Activated CD8-positive, alpha-beta memory T cell treated with anti-CD3 and anti-CD28 coated beads, Interleukin-2, amount 50 U/mL, for 48 hours (primary cell): ENCODE data around the gene MYPN.

Source experiments
- DNase-seq: peaks from one replicate; pipeline ENCODE4 v3.0.0-alpha.2; 2020

Gene MYPN

DNA sequence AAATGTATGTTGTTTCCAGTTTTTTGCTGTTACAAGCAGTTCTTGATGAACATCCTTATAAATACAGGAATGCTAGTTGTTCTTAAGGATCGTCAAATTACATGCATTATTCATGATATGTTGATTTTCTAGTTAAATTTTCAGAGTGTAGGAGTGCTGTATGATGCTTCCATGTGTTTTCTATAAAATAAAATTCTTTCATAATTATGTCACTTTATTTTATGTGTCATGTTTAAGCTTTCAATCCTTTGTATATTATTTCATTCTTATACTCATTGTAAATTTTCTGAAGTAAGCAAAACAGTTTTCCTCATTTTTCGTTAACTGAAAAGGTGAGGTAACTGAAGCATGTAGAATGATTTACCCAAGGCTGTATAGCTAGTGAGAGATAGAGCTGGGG lies 16.8 kb upstream of the MYPN start:
- DNase-seq, result no peak

DNA sequence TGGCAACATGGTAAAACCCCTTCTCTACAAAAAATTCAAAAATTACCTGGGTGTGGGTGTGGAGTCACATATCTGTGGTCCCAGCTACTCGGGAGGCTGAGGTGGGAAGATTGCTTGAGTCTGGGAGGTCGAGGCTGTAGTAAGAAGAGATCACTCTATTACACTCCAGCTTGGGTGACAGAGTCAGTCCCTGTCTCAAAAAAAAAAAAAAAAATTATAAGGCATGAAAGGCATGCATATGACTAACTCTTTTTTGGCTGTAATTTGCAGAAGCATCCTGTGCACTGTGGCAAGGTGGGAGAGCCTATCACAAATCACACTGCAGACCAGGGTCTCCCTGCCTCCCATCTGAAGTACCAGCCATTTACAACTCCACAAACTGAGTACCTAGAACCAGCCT lies 14.1 kb upstream of the MYPN start:
- no peak for DNase-seq

DNA sequence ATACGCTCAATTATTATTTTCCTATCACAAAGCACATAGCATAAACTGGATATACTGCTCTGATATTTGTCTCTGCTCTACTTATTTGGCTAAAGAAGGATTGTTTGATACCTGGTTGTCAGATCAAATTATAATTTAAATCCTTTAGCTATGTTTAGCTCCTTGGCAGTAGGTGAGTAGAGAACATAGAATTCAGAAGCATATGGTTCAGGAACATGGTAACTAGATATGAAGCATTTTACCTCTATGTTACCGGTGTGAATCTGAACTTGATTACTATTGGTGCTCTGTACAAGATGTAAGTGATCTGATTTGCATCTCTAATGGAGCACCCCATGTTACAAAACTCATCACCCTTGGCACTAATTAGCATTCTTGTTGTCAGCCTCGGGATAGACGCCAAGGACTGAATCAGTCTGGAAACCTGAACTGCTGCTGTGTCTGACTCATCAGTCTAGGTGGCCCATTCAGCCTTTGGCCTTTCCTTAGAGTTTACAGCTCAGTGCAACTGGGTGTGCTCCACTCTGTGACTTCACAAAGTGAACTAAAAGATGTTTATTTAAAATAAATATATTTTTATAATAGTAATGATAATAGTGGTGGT lies 12.3 kb upstream of the MYPN start:
- DNase-seq, result no peak

DNA sequence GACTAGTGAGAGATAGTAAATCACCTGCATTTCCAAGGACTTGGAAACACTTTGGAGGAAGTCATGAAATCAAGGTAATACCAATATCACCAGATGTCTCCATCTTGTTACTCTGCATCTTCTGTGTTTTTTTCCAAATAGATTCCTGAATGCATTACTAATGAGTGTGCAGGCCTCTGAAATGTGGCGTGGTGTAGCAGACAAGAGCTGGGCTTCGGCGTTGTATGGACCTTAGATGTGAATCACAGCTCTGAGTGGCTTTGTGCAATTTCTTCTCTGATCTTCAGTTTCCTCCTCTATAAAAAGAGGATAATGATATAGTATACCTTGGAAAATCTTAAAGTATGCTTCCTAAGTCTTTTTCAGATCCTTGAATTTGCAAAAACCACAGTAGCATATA lies 9.6 kb upstream of the MYPN start:
- no peak for DNase-seq

DNA sequence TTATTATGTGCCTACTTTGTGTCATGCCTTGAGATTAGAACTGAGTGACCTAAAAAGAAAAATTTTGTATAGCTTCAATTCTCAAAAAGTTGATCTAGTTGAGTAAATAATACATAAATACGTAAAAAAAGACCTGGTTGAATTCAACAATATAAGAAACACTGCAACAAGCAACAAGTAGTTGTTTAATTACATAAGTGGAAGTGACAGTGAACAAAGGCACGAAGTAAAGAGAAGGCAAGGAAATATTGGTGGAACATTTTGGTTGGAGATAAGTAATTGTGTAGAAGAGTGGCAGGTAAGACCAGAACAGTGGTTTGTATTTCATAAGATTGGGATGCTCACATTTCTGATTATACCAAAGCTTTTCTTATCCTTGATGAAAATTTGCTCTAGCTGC lies 8.2 kb upstream of the MYPN start:
- no peak for DNase-seq

DNA sequence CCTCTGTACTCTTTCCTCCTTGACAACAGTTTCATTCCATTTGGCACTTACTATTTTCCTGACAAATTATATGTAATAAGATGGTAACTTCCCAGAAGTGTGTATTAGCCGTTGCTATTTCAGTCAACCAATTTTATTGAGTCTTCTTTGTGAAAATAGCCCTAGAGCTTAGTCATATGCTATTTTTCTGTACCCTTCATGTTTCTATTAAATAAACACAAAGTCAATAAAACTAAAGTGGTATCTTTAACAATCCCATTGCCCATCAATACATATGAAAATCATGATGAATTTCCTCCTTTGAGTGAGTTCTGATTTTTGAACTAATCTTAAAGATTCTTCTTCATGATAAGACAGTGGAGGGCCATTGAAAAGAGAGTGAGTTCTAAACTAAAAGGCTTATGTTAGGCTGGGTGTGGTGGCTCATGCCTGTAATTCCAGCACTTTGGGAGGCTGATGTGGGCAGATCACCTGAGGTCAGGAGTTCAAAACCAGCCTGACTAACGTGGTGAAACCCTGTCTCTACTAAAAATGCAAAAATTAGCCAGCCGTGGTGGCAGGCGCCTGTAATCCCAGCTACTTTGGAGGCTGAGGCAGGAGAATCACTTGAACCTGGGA lies 5.9 kb upstream of the MYPN start:
- DNase-seq, result no peak

DNA sequence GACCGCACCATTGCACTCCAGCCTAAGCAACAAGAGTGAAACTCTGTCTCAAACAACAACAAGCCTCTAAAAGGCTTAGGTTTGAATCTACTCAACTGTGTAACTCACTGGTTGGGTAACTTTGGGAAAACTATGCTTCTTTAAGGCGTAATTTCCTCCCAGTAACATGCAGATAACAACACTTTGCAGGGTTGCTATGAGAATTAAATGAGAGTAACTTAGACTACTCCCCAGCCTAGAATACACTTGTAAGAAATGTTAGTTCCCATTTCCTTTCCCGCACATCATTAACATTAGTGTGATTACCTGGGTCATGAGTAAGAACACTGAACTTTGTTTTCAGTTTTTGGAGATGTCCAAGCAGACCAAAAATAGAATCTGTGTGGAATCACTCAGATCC lies 5.4 kb upstream of the MYPN start:
- DNase-seq, result no peak

DNA sequence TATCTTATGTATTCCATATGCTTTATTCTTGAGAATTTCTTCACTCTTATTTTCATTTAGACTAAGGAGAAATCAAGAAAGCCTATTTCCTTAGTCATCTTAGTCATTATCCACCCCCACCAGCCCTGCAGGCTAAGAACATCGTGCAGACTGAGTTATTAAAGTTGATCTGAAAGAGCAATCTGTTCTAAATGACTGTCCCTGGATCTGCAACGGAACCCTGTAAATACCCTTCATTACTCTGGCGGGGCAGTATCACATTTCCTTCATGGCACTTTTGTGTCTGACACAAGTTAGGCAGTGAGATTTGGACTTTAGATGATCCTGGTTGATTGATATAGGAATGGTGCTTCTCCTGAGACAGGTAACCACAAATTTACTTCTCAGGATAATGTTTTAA lies 3.5 kb upstream of the MYPN start:
- DNase-seq, result no peak

DNA sequence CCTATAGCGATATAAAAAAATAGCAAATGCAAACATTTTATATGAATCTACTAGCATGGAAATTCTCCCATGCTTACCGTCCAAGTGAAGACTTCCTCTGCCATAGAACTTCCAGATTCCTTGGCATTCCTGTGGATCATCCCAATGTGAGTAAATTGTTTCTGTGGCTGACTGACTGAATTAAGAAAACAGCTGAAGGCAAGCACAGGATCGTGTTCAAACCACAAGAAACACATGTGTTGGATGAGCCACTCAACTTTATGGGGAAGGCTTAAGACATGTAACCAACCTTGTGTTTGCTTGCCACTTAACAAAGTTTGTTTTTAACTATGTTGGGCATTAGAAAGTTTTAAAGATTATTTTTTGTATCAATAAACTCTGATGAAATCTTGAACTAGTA lies 2.6 kb upstream of the MYPN start:
- no peak for DNase-seq

DNA sequence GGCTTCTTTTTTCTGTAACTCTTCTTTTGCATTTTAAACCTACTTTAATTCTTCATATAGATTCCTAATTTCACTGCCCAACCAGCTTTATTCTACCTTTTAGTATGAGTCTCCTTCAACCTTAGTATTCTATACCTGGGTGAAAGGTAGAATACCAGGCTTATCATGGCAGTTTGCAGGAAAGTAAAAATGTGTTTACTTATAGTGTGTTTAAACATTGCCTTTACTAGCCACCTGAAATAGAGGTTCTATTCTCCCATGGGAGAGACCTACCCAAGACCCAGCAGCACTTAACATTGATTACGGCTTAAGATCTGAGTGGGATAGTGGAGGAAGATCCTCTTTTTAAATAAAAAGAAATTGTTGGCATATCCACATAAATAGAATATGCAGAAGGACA lies 1.6 kb upstream of the MYPN start:
- DNase-seq, result no peak

DNA sequence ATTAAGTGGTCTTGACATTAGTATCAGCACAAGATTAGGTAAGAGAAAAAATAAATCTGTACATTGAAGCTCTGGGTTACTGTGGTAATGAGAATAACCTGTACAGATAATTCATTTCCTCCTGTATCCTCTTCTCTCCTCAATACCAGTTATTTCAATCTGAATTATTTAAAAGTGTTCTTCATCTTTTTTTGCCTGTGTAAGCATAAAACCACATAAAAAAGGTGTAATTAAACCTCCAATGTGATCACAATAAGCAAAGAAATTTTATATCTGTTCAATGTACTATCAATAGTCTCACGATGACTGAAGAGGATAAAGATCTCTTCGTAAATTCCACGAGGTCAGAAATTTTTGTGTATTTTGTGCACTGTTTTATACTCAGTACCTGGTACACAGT lies 1.2 kb upstream of the MYPN start:
- DNase-seq, result no peak

DNA sequence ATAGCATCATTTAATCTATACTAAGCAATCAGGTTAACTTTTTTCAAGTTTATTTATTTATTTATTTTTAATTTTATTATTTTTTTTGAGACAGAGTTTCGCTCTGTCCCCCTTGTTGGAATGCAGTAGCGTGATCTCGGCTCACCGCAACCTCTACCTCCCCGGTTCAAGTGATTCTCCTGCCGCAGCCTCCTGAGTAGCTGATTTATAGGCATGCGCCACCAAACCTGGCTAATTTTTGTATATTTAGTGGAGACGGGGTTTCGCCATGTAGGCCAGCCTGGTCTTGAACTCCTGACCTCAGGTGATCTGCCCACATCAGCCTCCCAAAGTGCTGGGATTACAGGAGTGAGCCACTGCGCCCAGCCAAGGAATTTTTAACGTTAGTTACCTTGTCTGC lies 635 bp upstream of the MYPN start:
- no peak for DNase-seq

DNA sequence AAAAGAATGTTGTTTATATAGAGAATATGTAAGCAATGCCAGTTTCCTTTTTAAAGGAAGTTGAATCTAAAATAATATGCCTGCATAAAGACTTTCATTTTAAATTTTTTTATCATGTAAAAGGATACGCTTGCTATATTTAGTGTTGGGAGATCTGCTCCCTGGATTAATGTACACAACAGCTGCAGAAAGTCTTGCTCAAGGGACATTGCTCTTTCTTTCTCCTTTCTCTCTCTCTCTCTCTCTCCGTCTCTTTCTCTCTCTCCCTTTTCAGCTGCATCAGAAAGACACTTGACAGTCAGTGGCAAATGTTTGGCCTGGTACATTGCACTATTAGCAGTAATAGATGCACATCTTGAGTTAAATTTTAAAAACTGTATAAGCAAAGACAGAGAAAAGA lies 739 bp downstream of the MYPN start:
- no peak for DNase-seq

DNA sequence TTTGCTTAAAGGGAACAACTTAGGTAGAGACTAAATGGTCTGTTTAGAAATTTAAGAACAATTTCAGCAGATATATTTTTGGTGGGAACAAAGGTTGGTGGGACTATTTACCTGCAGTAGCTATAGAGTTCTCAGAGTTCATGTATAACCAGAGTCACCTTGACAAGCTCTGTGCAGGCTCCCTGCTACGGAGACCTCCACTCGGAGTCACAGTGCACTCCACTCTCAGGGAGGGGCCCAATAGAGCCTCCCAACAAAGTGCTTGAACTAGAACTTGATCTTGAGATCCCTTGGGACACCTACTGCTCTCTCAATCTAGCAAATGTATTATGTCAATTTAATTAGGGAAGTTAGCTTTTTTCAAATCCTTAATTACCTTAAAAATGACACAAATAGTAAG lies 2.3 kb downstream of the MYPN start:
- DNase-seq, result no peak

DNA sequence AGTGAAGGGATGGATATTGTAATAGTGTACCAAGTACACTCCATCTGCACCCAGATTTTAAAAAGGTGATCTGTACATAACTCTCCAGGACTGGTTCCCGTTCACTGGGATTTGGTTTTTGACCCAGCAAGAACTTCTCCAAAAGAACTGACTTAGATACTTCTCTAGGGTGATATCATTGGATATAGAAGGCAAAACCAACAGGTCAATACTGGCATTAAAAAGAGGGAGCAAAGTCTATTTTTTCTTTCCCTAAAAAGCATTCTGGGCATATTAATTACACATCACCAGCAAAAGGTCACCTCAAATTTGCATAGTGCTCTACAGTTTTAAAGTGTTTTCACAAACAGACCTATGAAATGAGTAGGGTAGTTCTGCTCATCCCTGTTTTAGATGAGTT lies 3.5 kb downstream of the MYPN start:
- no peak for DNase-seq

DNA sequence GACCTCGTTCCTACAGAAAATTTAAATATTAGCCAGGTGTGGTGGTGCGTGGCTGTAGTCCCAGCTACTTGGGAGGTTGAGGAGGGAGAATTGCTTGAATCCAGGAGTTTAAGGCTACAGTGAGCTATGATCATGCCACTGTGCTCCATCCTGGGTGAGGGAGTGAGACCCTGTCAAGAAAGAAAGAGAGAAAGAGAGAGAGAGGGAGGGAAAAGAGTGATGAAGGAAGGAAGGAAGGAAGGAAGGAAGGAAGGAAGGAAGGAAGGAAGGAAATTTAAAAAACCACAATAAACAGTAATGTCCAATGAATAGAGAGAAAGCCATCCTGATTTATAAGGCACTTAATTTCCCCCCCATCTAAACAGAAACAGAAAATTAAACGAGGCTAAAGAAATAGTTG lies 9.4 kb downstream of the MYPN start:
- DNase-seq, result no peak

DNA sequence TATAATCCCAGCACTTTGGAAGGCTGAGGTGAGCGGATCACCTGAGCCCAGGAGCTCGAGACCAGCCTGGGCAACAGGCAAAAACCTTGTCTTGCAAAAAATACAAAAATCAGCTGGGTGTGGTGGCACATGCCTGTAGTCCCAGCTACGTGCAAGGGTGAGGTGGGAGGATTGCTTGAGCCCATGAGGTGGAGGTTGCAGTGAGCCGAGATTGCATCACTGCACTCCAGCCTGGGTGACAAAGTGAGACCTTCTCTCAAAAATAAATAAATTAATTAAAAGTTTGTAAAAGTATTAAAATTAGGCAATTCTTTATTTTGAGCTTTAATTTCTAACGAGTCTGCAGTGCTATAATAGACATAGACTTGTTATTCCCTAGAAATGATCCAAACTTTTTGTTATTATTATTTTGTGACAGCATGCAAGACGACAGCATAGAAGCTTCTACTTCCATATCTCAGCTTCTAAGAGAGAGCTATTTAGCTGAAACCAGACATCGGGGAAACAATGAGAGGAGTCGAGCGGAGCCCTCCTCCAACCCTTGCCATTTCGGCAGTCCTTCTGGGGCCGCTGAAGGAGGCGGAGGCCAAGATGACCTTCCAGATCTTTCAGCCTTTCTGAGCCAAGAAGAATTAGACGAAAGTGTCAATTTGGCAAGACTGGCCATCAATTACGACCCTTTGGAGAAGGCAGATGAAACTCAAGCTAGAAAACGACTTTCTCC lies 11.9 kb downstream of the MYPN start:
- no peak for DNase-seq

DNA sequence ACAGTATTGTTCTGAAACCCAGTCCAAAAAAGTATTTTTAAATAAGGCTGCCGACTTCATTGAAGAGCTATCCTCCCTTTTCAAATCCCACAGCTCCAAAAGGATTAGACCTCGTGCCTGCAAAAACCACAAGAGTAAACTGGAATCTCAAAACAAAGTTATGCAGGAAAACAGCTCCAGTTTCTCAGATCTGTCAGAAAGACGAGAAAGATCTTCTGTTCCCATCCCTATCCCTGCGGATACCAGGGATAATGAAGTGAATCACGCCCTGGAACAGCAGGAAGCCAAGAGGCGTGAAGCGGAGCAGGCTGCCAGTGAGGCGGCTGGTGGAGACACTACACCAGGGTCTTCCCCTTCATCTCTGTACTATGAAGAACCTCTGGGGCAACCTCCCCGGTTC lies 12.6 kb downstream of the MYPN start:
- no peak for DNase-seq

DNA sequence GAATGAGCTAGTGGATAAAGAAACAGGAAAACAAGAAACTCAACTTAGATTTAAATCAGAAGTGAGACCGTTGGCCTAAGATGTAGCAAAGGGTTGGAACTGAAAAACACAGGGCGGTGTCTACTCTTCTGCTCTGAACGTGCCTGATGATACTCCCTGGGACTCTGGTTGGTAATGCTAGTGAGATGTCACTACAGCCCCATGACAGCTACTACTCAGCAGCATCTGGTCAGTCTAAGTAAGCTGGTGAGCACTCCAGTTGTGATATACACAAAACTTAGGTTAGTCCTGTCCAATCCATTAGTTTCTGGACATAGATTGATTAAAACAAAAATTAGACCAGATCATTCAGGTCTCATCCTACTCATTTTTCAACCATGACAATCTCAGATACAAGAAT lies 15.4 kb downstream of the MYPN start:
- no peak for DNase-seq

DNA sequence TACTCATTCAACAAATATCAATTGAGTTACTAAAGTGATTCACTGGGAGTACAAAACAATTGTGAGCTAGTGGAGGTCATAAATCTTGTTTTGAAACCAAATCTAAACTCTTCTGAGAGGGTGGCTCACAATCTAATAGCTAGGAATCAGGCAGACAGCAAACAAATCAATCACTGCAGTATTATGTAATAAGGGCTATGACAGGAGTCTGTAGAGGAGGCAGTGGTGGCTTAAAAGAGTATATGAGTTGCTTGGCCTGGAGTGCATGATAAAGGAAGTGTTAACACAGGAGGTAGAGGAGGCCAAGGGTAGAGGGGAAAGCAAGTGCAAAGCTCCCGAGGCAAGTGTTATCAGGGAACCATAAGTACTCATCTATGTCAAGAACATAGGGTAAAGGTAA lies 16.5 kb downstream of the MYPN start:
- DNase-seq, result no peak

DNA sequence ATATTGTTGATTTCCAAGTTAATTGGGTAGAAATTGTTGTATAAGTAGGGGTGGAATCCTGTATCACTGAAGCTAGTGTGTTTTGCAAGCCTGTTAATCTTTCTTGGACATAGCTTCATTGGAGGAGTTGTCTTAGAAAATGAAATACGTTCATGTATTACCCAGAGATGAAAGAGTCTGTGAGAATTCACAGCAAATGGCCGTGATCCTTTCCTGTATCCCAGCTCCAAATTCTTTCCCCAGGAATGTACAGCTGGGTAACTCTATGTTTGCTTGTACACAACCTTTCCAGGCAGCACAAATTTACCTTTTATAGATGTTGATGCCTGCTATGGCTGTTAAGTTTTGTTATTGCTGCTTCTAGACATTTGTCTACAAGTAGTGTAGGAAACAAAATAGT lies 18.7 kb downstream of the MYPN start:
- no peak for DNase-seq

DNA sequence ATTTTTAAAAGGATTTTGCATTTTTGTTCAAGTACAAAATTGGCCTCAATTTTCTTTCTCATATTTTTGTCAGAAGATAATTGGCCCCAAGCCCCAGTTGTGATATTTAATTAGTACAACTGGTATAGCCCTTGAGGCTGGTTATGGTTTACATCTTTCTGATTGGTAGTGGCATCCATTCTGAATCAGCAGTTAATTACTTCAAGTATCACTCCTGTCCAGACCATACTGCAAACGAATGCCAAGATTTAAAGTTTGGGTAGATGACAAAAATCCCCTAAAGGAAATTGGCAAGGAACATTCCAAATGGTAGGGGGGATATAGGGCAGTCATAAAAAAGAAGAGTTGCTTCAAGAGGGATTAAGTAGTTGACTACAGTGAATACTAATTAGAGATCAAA lies 23.1 kb downstream of the MYPN start:
- DNase-seq, result no peak

DNA sequence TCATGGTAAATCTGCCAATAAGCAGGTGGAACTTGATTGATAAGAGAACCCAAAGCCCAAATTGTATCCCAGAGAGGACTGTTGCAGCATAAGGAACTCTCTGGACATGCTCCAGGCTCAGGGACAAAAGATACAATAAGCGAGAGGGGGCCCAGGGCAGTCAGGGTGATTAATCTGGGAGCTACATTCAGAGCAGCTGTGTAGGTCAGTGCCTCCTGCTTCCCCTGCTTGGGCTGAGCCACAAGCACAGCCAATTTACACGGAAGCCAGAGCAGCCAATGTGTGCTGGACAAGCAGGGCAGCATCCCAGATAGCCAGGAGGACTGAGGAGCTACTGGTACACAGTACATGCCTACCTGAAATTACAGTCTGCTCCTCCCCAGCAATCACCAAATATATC lies 24.2 kb downstream of the MYPN start:
- no peak for DNase-seq

DNA sequence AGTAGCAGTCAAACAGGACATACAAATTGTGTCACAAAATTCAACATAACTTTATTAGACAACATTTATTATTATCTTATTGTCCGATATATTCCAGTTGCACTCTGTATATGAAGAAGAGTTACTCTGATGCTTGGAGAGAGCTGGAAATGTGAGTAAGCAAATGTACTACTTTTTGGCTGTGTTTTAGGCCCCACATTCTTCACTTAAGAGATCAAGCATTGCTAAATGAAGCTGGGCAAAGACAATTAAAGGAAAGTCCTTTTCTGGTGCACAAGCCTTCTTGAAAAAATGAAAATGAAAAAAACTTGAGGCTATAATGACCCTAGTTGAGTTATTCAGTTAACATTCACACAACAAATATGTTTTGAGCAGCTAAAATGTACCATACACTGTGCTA lies 26.1 kb downstream of the MYPN start:
- DNase-seq, result no peak
